Panc1 (cell line): ENCODE measurements around the gene TMED8.

Experiments used
- CTCF ChIP-seq: fragments of 450-650 bp; IDR thresholded peaks from 2 replicates; pipeline ENCODE4 v1.5.1; 2017; ENCODE audit warnings: mild to moderate bottlenecking
- POLR2AphosphoS5 ChIP-seq: IDR thresholded peaks from 2 replicates; pipeline ENCODE4 v1.6.1; 2012; ENCODE audit warnings: mild to moderate bottlenecking, low read depth, low read length, moderate library complexity
- SIN3A ChIP-seq: IDR thresholded peaks from 2 replicates; pipeline ENCODE4 v1.6.1; 2012; ENCODE audit warnings: low read depth, mild to moderate bottlenecking, low read length, moderate library complexity, borderline replicate concordance; ENCODE audit not compliant: insufficient read depth
- TCF7L2 ChIP-seq: IDR thresholded peaks from 2 replicates; pipeline ENCODE4 v1.6.1; 2011; ENCODE audit warnings: mild to moderate bottlenecking, low read depth, low read length, inconsistent platforms
- TF ChIP-seq, protein P1 (sequence below), 2 experiments: IDR thresholded peaks; 2 replicates each; pipeline ENCODE4 v1.6.1; 2011 to 2012; ENCODE audit warnings: low read depth in 2 of 2, control low read depth in 1 of 2, low read length in 1 of 2, mild to moderate bottlenecking in 1 of 2, moderate library complexity in 1 of 2; ENCODE audit not compliant: insufficient read depth in 1 of 2

- TF ChIP-seq CTCF (no peak), SIN3A (no peak), POLR2AphosphoS5 (no peak), TCF7L2 (no peak)
- TF ChIP-seq, protein P1, sequence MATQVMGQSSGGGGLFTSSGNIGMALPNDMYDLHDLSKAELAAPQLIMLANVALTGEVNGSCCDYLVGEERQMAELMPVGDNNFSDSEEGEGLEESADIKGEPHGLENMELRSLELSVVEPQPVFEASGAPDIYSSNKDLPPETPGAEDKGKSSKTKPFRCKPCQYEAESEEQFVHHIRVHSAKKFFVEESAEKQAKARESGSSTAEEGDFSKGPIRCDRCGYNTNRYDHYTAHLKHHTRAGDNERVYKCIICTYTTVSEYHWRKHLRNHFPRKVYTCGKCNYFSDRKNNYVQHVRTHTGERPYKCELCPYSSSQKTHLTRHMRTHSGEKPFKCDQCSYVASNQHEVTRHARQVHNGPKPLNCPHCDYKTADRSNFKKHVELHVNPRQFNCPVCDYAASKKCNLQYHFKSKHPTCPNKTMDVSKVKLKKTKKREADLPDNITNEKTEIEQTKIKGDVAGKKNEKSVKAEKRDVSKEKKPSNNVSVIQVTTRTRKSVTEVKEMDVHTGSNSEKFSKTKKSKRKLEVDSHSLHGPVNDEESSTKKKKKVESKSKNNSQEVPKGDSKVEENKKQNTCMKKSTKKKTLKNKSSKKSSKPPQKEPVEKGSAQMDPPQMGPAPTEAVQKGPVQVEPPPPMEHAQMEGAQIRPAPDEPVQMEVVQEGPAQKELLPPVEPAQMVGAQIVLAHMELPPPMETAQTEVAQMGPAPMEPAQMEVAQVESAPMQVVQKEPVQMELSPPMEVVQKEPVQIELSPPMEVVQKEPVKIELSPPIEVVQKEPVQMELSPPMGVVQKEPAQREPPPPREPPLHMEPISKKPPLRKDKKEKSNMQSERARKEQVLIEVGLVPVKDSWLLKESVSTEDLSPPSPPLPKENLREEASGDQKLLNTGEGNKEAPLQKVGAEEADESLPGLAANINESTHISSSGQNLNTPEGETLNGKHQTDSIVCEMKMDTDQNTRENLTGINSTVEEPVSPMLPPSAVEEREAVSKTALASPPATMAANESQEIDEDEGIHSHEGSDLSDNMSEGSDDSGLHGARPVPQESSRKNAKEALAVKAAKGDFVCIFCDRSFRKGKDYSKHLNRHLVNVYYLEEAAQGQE (IDR thresholded peaks at IDR 0.05; ENCODE audit: insufficient read depth in 1 of 2, low read depth in 2 of 2, low read length in 1 of 2): no peak
These were observed 49.5 kb upstream of the TMED8 start for GRCh38 chr14:77426396-77426795.
